GM18867 (cell line): Measurements from ENCODE around the gene DAO.
A peak's percentile ranks its signal among the peaks of the same experiment; 100 is the strongest.

ENCODE experiments used
- ATAC-seq: cut with Tn5 transposase; IDR thresholded peaks from one replicate; pipeline ENCODE4 v1.9.1; 2021; ENCODE audit warnings: mild to moderate bottlenecking, moderate library complexity; ENCODE audit not compliant: unreplicated experiment

Gene DAO

DNA sequence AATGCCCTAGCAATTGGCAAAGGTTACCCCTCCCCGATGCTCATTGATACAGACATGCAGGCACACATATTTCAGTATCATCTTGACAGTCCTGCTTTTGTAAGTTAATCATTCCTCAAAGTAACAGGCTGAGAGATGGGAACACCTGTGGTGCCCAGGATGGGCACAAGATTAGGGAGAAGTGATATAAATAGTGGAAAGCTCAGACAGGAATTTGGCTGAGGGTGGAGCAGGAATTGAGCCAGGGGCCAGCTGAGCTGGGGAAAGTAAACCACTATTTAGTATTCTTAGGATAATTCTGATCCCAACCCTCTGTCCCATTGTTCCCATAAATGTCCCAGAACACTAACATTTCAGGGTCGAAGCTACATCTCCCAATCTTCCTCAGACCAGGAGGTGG lies 38.3 kb downstream of the DAO start:
- no peak for ATAC-seq

DNA sequence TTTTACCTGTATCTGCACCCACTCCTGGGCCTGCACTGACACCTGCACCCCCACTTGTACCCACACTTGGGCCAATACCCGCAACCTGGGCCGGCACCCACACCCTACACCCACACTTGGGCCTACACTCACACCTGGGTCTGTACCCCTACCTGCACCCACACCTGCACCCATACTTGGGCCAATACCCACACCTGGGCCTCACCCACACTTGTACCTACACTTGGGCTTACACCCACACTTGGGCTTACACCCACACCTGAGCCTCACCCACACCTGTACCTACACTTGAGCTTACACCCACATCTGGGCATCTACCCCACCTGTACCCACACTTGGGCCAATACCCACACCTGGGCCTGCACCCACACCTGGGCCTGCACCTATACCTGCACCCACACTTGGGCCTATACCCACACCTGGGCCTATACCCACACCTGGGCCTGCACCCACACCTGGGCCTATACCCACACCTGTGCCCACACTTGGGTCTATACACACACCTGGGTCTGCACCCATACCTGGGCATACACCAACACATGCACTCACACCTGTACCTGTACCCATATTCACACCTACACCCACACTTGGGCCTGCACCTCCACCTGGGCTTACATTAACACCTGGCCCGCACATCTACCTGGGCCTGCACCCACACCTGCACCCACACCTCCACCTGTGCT lies 39.2 kb downstream of the DAO start:
- no peak for ATAC-seq

DNA sequence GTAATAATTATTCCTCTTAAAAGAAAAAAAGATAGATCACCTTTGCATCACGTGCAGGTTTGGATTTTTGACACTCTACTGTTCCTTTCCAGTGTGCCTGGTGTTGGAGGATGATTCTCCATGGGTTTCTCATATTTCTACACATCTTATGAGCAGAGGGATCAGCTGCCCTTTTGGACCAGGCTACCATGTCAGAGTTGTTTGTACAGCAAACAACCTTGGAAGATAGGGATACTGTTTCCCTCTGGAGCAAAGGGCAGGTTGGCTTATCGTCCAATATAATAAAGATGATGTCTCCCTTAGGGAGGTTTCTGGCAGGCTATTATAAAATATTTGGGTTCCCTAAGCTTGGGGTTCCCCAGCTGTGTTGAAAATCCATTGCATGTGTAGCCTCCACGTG lies 42.1 kb downstream of the DAO start:
- ATAC-seq = no peak

DNA sequence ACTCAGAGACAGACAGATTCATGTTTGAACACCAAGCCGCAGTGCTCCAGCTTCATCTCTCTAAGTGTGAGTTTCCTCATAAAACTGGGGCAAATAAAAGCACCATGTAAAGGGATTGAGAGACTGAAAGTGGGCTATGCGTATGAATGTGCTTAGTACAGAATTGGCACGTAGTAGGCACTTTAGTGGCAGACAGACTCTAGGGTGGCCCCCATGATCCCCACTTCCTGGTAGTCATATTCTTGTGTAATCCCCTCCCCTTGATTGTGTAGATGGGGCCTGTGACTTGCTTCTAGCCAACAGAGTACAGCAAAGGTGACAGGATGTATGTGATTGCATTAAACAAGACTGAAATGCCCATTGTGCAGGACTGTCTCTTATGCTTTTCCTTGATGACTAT lies 43.0 kb downstream of the DAO start:
- no peak for ATAC-seq

DNA sequence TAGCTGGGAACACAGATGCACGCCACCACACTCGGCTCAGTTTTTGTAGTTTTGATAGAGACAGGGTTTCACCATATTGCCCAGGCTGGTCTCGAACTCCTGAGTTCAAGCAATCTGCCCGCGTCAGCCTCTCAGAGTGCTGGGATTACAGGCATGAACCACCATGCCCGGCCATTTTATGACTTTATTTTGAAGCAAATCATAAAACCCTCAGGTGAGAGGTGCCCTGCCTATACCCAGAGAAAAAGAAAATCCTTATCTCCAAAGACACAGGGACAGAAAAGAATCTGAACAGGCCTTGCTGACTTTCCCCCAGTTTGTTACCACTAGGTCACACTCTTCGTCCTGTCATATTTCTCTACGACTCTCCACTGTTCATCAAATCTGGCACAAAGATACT lies 48.8 kb downstream of the DAO start:
- ATAC-seq = no peak

DNA sequence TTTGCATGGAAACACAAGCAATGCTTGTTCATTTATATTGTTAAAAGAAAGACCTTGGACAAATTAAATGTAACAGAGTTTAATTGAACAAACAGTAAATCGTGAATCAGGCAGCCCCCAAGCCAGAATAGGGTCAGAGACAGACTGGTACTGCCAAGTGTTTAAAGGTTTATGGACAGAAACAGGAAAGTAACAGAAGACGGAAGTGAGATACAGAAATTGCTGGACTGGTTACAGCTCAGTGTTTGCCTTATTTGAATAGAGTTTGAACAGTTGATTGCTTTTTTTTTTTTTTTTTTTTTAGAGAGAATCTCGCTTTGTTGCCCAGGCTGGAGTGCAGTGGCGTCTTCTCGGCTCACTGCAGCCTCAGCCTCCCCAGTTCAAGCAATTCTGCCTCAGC lies 50.3 kb downstream of the DAO start:
- peak; percentile 67 for ATAC-seq

DNA sequence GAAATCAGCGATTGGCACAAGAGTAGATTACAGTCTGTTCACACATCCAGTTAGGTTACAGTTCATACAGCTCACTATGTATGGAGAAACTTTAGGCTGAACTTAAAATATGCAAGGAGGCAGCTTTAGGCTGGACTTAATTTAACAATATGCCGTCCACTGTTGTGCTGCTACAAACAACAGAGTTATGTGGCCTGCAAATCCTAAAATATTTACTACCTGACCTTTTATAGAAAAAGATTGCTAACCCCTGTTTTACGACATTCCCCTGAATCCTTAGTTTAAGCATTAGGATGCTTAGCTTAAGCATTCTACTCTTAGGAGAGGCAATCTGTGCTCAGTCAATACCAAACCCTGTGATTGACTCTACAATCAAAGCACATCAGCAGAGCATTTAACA lies 50.9 kb downstream of the DAO start:
- ATAC-seq = no peak

DNA sequence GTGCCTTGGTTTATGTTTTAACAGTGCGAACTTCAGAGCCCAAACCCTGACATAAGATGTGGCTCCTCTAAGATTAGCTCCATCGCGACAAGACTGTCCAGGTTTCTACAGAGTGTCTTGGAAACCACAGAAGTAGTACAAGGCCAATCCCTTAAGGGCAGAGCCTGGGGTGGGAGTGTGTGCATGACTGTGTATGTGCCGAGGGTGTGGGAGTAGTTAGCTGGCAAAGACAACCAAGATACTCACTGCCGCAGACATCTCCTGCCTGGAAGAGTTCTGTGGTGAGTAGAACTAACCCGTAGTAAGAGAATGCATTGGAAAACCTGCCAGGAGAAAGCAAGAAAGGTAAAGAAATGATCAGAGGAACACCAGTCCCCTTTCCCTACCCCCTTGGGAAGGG lies 54.1 kb downstream of the DAO start:
- no peak for ATAC-seq

DNA sequence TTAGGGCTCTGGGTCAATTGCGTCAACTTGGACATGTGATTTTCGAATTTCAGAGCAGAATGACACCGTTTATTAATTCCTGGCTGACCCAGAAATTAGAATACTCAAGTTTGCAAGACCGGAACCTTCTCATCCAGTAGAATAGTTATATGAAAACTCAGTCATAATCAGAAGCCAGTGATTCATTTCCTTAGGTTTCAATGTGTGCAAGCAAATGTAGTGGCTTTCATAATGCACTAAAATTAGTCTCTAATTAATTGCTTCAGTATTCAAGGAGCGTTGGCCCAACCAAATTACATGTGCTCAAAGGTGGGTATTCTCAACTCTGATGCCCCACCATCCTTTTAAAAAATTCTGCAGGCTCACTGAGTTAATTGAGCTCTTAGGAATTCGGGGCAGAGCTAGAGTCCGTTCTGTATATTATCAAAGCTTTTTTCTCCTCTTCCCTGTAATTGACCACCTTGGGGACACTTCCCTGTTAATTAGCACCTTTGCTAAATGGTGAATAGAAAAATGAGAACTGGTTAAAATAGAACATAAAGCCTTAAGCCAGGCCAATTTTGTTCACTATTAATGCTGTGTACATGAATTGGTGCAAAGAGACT lies 55.4 kb downstream of the DAO start:
- peak; percentile 47 for ATAC-seq

DNA sequence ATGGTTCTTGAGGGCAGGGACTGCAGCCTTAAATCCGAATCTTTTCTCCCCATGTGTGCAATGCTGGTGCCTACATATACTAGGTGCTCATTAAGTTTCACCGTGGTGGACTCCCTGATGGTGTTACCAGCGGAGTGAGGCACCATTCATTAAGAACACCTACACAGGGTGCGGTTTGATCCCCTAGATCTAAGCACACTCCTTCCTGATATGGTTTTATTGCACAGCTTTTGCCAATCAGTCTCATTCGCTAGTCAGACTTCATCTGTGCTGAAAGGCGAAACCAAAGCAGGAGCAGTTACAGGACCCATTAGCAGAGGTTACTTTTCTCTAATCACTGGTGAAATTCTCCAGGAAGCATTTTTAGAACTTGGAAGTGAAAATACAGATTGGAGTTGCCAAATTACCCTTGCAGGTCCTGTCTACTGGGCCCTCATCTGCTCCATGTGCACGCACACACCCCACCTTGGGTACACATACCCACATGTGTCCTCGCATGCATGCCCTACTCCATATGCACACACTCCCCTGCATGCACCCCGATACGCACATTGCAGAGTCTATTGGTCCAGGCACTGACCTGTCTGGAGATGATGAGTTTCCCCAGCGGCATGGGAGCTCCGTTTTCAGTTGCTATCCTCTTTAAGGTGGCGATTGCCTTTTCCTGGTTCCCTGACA lies 58.5 kb downstream of the DAO start:
- no peak for ATAC-seq

DNA sequence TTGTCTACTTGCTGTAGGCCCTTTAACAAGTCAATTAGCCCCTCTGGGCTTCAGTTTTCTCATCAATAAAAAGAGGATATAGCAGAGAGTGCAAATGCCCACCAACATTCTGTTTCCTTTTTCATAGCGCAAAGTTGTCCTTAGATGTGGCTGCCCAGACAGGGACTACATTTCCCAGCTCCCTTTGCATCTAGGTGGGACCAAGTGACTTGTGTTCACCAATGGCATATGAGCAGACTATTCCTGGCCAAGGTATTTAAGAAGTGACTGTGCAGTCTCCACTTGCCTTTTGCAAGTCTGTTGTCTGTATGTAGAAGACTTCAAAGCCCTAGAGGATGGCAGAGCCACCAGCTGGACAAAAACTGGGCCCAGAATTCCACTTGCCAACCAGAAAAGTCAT lies 59.7 kb downstream of the DAO start:
- no peak for ATAC-seq

DNA sequence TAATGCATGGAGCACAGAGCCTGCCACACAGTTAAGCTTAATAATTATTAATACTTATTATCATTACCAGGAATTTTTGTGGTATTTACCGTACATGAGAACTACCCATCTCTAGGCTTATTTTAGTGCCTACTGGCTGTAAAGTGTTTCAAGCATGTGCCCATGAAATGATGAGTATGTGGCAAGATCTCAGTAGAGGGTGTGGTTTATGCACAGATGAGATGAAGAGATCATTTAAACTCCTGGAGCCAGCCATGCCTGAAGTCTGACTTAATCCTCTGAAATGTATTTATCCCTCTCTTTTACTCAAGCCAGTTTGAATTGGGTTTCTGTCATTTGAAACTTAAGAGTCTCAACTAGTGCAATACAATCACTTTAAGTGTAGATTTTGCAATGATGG lies 60.2 kb downstream of the DAO start:
- no peak for ATAC-seq

DNA sequence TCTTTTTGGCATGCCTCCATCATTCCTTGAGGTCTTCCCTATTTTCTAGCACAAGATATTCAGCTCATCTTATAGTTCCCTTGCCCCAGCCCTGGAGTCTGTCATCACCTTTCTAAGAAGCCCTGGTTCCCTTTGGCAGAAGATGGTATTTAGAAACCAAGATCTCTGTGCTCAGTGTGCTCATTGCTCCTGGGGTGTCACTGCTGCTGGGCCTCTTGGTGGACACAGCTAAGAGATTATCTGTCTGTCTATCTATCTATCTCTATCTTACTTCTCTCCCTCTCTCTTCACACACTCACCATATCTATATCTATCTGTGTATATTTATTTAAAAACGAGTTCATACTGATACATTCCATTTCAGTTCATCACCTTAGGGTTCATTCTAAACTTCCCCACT lies 67.2 kb downstream of the DAO start:
- ATAC-seq = no peak

DNA sequence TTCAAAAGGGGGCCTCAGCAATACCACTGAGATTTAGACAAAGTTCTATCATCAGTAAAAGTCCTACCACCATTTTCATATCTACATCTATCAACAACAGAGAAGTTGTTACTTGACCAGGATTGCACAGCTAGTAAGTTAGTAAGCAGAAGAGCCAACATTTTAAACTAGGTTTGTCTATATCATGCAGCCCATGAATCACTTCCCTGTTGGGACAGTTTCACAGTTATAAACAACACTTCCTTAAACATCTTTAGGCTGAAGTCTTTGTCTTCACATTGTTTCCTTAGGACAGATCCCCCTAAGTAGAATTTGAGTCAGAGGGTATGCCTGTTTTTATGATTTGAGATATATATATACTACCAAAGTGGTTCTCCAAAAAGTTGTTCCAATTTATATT lies 68.5 kb downstream of the DAO start:
- ATAC-seq = no peak

DNA sequence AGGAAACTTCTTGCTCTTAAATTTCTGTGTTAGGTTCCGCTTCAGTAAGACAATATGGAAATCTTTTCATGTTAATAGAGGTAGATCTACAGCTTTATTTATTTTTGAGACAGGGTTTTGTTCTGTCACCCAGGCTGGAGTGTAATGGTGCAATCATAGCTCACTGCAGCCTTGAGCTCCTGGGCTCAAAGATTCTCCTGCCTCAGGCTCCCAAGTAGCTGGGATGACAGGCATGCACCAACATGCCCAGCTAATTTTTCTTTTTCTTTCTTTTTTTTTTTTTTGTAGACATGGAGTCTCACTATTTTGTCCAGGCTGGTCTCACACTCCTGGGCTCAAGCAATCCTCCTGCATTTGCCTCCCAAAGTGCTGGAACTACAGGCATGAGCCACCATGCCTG lies 70.1 kb downstream of the DAO start:
- no peak for ATAC-seq
